Ectodermal cell (in vitro differentiated cells): ENCODE measurements around the gene DIP2B.

Experiments
- H3K27ac ChIP-seq: 2 replicates; pipeline ENCODE4 v1.7.0; 2013; ENCODE audit warnings: mild to moderate bottlenecking, low read depth, low read length; ENCODE audit not compliant: insufficient read depth, poor library complexity, severe bottlenecking
- H3K27me3 ChIP-seq: 2 replicates; pipeline ENCODE4 v1.7.0; 2013; ENCODE audit warnings: mild to moderate bottlenecking, low read length; ENCODE audit not compliant: insufficient read depth, control insufficient read depth, poor library complexity, severe bottlenecking
- H3K36me3 ChIP-seq: one replicate; pipeline ENCODE4 v1.7.0; 2013; ENCODE audit warnings: low read length; ENCODE audit not compliant: control insufficient read depth, insufficient read depth
- H3K4me1 ChIP-seq: one replicate; pipeline ENCODE4 v1.7.0; 2013; ENCODE audit warnings: low read length; ENCODE audit not compliant: control insufficient read depth, insufficient read depth
- H3K4me3 ChIP-seq: 2 replicates; pipeline ENCODE4 v1.7.0; 2013; ENCODE audit warnings: low read depth, low read length, control low read depth; ENCODE audit not compliant: insufficient read depth
- H3K9me3 ChIP-seq: 2 replicates; pipeline ENCODE4 v1.7.0; 2013; ENCODE audit warnings: mild to moderate bottlenecking, low read length, moderate library complexity; ENCODE audit not compliant: control insufficient read depth
- WGBS, 2 experiments: methylation state at CpG; one replicate each; pipeline ENCODE4 v1.1.7; 2013; ENCODE audit warnings: missing lambda C conversion rate in 2 of 2; 5-methylcytosine and 5-hydroxymethylcytosine counted together

DIP2B gene

GRCh38 chr12:50620109-50620977 is 115.6 kb downstream of the DIP2B start:
- 66 to 70% methylated on average over 9 of the region's 9 CpGs for WGBS, 2 experiments
- Histone ChIP-seq H3K27ac (peak overlapping the region; percentile 61), H3K4me1 (peaks cover 24% of the 10 kb centered on the region), H3K9me3 (no peaks in the 10 kb centered on the region), H3K27me3 (no peaks in the 10 kb centered on the region), H3K36me3 (no peaks in the 10 kb centered on the region), H3K4me3 (no peak overlapping the region)

- peaks cover 24% of the 10 kb centered on the region for H3K4me1 ChIP-seq
- 88 to 94% methylated on average over 1 of the region's 1 CpG for WGBS, 2 experiments
- H3K36me3 ChIP-seq = no peaks in the 10 kb centered on the region
- H3K4me3 ChIP-seq = no peak overlapping the region
- H3K27ac ChIP-seq = peak overlapping the region; percentile 61
- no peaks in the 10 kb centered on the region for H3K9me3 ChIP-seq
- no peaks in the 10 kb centered on the region for H3K27me3 ChIP-seq
These were observed 116.2 kb downstream of the DIP2B start for GRCh38 chr12:50620978-50621360.

- Histone ChIP-seq H3K27me3 (no peaks in the 10 kb centered on the region), H3K9me3 (no peaks in the 10 kb centered on the region), H3K27ac (peak overlapping the region; percentile 61), H3K36me3 (no peaks in the 10 kb centered on the region), H3K4me1 (peaks cover 24% of the 10 kb centered on the region), H3K4me3 (no peak overlapping the region)
- 42 to 46% methylated on average over 8 of the region's 8 CpGs for WGBS, 2 experiments
These were observed 116.9 kb downstream of the DIP2B start for GRCh38 chr12:50621399-50622300.

- Histone ChIP-seq H3K4me1 (peaks cover 16% of the 10 kb centered on the region), H3K27me3 (no peaks in the 10 kb centered on the region), H3K27ac (no peak overlapping the region), H3K4me3 (no peak overlapping the region), H3K9me3 (no peaks in the 10 kb centered on the region), H3K36me3 (no peaks in the 10 kb centered on the region)
- 77 to 86% methylated on average over 4 of the region's 4 CpGs for WGBS, 2 experiments
These were observed 120.5 kb downstream of the DIP2B start for GRCh38 chr12:50625029-50625925.

GRCh38 chr12:50626026-50626425 is 121.2 kb downstream of the DIP2B start:
- Histone ChIP-seq H3K27ac (no peak overlapping the region), H3K9me3 (no peaks in the 10 kb centered on the region), H3K4me3 (no peak overlapping the region), H3K36me3 (no peaks in the 10 kb centered on the region), H3K27me3 (no peaks in the 10 kb centered on the region), H3K4me1 (peaks cover 9% of the 10 kb centered on the region)
- 83 to 95% methylated on average over 4 to 5 of the region's 5 CpGs for WGBS, 2 experiments

GRCh38 chr12:50627491-50627890 is 122.7 kb downstream of the DIP2B start:
- H3K27me3 ChIP-seq = no peaks in the 10 kb centered on the region
- WGBS, 2 experiments = 94 to 95% methylated on average over 2 of the region's 2 CpGs
- H3K36me3 ChIP-seq = no peaks in the 10 kb centered on the region
- H3K9me3 ChIP-seq = no peaks in the 10 kb centered on the region
- H3K27ac ChIP-seq = no peak overlapping the region
- no peaks in the 10 kb centered on the region for H3K4me1 ChIP-seq
- H3K4me3 ChIP-seq = no peak overlapping the region

- no peaks in the 10 kb centered on the region for H3K27me3 ChIP-seq
- WGBS, 2 experiments = 94 to 96% methylated on average over 6 of the region's 6 CpGs
- no peak overlapping the region for H3K4me3 ChIP-seq
- H3K9me3 ChIP-seq = no peaks in the 10 kb centered on the region
- H3K36me3 ChIP-seq = no peaks in the 10 kb centered on the region
- H3K4me1 ChIP-seq = no peaks in the 10 kb centered on the region
- H3K27ac ChIP-seq = no peak overlapping the region
These were observed 123.6 kb downstream of the DIP2B start for GRCh38 chr12:50628394-50628793.

- Histone ChIP-seq H3K27ac (no peak overlapping the region), H3K4me3 (no peak overlapping the region), H3K27me3 (no peaks in the 10 kb centered on the region), H3K36me3 (no peaks in the 10 kb centered on the region), H3K4me1 (no peaks in the 10 kb centered on the region), H3K9me3 (no peaks in the 10 kb centered on the region)
- WGBS, 2 experiments = 92 to 95% methylated on average over 6 of the region's 6 CpGs
These were observed 129.2 kb downstream of the DIP2B start for GRCh38 chr12:50633955-50634354.

- Histone ChIP-seq H3K27ac (no peak overlapping the region), H3K36me3 (no peaks in the 10 kb centered on the region), H3K9me3 (no peaks in the 10 kb centered on the region), H3K4me3 (no peak overlapping the region), H3K27me3 (no peaks in the 10 kb centered on the region), H3K4me1 (no peaks in the 10 kb centered on the region)
- WGBS, 2 experiments = 90 to 94% methylated on average over 2 of the region's 2 CpGs
These were observed 129.6 kb downstream of the DIP2B start for GRCh38 chr12:50634379-50634778.
